ENCODE measurements around the gene NR3C2. TPM values are rescaled to one million over a fixed set of nuclear protein-coding genes. Genes with fewer than 3 reads are reported as not detected.

The NR3C2 gene
- total RNA-seq, 1 experiment from 2014 or later: 2.8 TPM

DNA sequence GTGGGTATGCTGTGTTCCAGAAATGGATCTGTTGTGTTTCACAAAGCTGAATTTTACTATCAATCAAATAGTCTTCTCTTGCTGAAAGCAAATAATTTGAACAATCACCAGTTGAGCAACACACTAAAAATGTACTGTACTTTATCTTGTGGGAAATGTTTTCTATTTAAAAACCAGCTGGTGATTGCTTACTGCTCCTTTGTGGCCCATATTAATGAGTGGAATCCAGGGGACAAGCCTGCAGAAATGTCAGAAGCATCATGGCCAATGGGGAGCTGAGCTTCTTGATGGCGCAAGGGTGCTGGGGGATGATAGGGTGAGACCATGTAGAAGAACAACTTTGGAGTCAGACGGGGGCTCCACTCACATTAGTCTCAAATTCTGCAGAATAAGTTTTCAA, 364.2 kb downstream of the NR3C2 start:
- no peak overlapping the region for H3K4me2 ChIP-seq (ENCODE audit: low read length)
- H3K79me2 ChIP-seq (ENCODE audit: low read length): no peaks in the 10 kb centered on the region
- no peak overlapping the region for H3K4me3 ChIP-seq (ENCODE audit: low read length)
- H3K36me3 ChIP-seq (ENCODE audit: low read depth, low read length): no peaks in the 10 kb centered on the region; the same call in 1 of the 2 replicates
- H3K4me1 ChIP-seq (ENCODE audit: insufficient read depth, low read length): no peaks in the 10 kb centered on the region
- H3K27ac ChIP-seq (ENCODE audit: low read length): no peak overlapping the region
- no peak for ATAC-seq
- no peaks in the 10 kb centered on the region for H3K9me2 ChIP-seq (replicated peaks; ENCODE audit: low read length)
- no peaks in the 10 kb centered on the region for H3K9me3 ChIP-seq (ENCODE audit: low read length)
- CTCF ChIA-PET: no interaction called here
- TF ChIP-seq, protein P1, sequence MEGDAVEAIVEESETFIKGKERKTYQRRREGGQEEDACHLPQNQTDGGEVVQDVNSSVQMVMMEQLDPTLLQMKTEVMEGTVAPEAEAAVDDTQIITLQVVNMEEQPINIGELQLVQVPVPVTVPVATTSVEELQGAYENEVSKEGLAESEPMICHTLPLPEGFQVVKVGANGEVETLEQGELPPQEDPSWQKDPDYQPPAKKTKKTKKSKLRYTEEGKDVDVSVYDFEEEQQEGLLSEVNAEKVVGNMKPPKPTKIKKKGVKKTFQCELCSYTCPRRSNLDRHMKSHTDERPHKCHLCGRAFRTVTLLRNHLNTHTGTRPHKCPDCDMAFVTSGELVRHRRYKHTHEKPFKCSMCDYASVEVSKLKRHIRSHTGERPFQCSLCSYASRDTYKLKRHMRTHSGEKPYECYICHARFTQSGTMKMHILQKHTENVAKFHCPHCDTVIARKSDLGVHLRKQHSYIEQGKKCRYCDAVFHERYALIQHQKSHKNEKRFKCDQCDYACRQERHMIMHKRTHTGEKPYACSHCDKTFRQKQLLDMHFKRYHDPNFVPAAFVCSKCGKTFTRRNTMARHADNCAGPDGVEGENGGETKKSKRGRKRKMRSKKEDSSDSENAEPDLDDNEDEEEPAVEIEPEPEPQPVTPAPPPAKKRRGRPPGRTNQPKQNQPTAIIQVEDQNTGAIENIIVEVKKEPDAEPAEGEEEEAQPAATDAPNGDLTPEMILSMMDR (conservative IDR thresholded peaks at IDR 0.05; ENCODE audit: low read depth, low read length): no peak
- TF ChIP-seq EZH2 (IDR thresholded peaks at IDR 0.05; ENCODE audit: low read length, unreplicated experiment) (no peak), EZH2phosphoT487 (IDR thresholded peaks at IDR 0.05; ENCODE audit: borderline replicate concordance, low read length) (no peak)
- intact Hi-C loops (cut with micrococcal nuclease): no loop called here
- H3K9ac ChIP-seq (ENCODE audit: low read length): no peak overlapping the region
- H3K27me3 ChIP-seq (ENCODE audit: low read length): no peaks in the 10 kb centered on the region
- no TSS peak for BruUV-seq (replicated peaks)
- POLR2A ChIA-PET (ENCODE audit: unreplicated experiment): no interaction called here
- H3F3A ChIP-seq (ENCODE audit: low read length, unreplicated experiment): no peaks in the 10 kb centered on the region
- DNase-seq: no peak
- H2AFZ ChIP-seq (ENCODE audit: low read length): no peak overlapping the region
- H4K20me1 ChIP-seq (ENCODE audit: low read length): no peaks in the 10 kb centered on the region

DNA sequence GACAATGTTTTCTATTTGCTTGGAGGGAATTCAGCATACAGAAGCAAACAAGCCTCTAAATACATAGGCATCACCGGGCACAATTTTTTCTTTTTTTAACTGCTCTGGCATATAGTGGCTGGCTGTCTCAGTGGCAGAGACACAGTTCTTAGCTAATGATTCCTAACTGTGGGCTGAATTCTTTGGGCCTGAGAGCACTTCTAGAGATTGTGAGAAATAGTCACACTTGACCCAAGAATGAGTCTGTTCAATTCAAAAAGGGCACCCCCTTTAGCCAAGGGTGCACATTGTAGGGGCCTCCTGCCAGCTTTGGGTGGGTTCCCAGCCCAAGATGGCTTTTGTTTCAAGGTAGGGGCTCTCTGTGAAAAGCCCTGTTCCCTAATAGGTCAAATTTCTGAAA, 364.6 kb downstream of the NR3C2 start:
- Histone ChIP-seq H3K36me3 (ENCODE audit: low read depth, low read length) (no peaks in the 10 kb centered on the region; the same call in 1 of the 2 replicates), H4K20me1 (ENCODE audit: low read length) (no peaks in the 10 kb centered on the region), H3K27ac (ENCODE audit: low read length) (no peak overlapping the region), H3K9ac (ENCODE audit: low read length) (no peak overlapping the region), H3K4me2 (ENCODE audit: low read length) (no peak overlapping the region), H3K4me1 (ENCODE audit: insufficient read depth, low read length) (no peaks in the 10 kb centered on the region), H3K79me2 (ENCODE audit: low read length) (no peaks in the 10 kb centered on the region), H3K9me3 (ENCODE audit: low read length) (no peaks in the 10 kb centered on the region), H3K4me3 (ENCODE audit: low read length) (no peak overlapping the region), H3K9me2 (replicated peaks; ENCODE audit: low read length) (no peaks in the 10 kb centered on the region), H3K27me3 (ENCODE audit: low read length) (no peaks in the 10 kb centered on the region), H3F3A (ENCODE audit: low read length, unreplicated experiment) (no peaks in the 10 kb centered on the region), H2AFZ (ENCODE audit: low read length) (no peak overlapping the region)
- no peak for DNase-seq
- TF ChIP-seq EZH2 (IDR thresholded peaks at IDR 0.05; ENCODE audit: low read length, unreplicated experiment) (no peak), EZH2phosphoT487 (IDR thresholded peaks at IDR 0.05; ENCODE audit: borderline replicate concordance, low read length) (no peak)
- TF ChIP-seq, protein P1 (conservative IDR thresholded peaks at IDR 0.05; ENCODE audit: low read depth, low read length): no peak
- no peak for ATAC-seq
- no TSS peak for BruUV-seq (replicated peaks)
- intact Hi-C loops (cut with micrococcal nuclease): no loop called here
- ChIA-PET POLR2A (ENCODE audit: unreplicated experiment) (no interaction called here), CTCF (no interaction called here)

DNA sequence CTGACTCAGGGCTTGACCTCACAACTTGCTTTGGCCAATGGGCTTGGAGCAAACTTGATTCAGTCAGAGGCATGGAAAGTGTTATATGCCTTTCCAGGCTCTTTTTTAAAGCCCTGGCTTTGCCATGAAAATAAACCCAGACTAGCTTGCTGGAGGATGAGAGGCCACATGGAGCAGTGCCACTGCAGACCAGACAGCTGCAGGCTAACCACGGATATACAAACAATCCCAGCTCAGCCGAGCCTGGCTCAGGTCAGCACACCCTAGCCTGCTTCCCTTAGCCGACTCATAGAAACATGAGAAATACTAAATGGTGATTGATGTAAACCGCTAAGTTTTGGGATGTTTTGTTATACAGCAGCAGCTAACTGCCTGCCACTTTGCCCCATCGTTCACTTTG, 365.2 kb downstream of the NR3C2 start:
- Histone ChIP-seq H3K9me2 (replicated peaks; ENCODE audit: low read length) (no peaks in the 10 kb centered on the region), H3K36me3 (ENCODE audit: low read depth, low read length) (no peaks in the 10 kb centered on the region; the same call in 1 of the 2 replicates), H3F3A (ENCODE audit: low read length, unreplicated experiment) (no peaks in the 10 kb centered on the region), H3K27ac (ENCODE audit: low read length) (no peak overlapping the region), H4K20me1 (ENCODE audit: low read length) (no peaks in the 10 kb centered on the region), H3K9ac (ENCODE audit: low read length) (no peak overlapping the region), H3K27me3 (ENCODE audit: low read length) (no peaks in the 10 kb centered on the region), H2AFZ (ENCODE audit: low read length) (no peak overlapping the region), H3K4me3 (ENCODE audit: low read length) (no peak overlapping the region), H3K4me2 (ENCODE audit: low read length) (no peak overlapping the region), H3K79me2 (ENCODE audit: low read length) (no peaks in the 10 kb centered on the region), H3K9me3 (ENCODE audit: low read length) (no peaks in the 10 kb centered on the region), H3K4me1 (ENCODE audit: insufficient read depth, low read length) (no peaks in the 10 kb centered on the region)
- POLR2A ChIA-PET (ENCODE audit: unreplicated experiment): no interaction called here
- CTCF ChIA-PET: no interaction called here
- intact Hi-C loops (cut with micrococcal nuclease): no loop called here
- BruUV-seq (replicated peaks): no TSS peak
- ATAC-seq (no peak), DNase-seq (no peak)
- TF ChIP-seq EZH2 (IDR thresholded peaks at IDR 0.05; ENCODE audit: low read length, unreplicated experiment) (no peak), EZH2phosphoT487 (IDR thresholded peaks at IDR 0.05; ENCODE audit: borderline replicate concordance, low read length) (no peak)
- TF ChIP-seq, protein P1 (conservative IDR thresholded peaks at IDR 0.05; ENCODE audit: low read depth, low read length): no peak
